Measurements from ENCODE around the gene CENATAC. TPM values are rescaled to one million over a fixed set of nuclear protein-coding genes. Genes with fewer than 3 reads are reported as not detected.

Gene CENATAC
- polyA plus RNA-seq, 1 donor from 2014 or later: 70.3 TPM

DNA sequence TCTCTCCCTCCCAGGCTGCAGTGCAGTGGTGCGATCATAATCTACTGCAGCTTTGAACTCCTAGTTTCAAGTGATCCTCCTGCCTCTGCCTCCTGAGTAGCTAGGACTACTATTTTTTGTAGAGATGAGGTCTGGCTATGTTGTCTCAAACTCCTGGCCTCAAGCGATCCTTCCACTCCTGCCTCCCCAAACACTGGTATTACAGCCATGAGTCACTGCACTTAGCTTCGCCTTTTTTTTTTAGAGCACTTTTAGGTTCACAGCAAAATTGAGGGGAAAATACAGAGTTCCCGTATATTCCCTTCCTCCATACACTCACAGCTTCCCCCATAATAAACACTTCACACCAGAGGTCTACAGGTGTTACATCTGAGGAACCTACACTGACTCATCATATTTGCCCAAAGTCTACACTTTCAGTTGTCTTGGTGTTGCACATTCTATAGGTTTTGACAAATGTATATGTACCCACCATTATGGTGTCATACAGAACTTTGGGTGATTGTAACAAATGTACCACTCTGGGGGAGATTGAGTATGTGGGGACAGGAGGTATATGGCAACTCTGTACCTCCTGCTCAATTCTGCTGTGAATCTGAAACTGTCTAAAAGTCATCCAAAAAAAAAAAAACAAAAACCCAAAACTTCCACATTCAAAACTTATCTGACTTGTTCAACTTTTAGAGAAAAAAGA, 44.0 kb downstream of the CENATAC start:
- H4K20me1 ChIP-seq (ENCODE audit: insufficient read depth): no peaks in the 10 kb centered on the region
- no peaks in the 10 kb centered on the region for H3K9me2 ChIP-seq (ENCODE audit: insufficient read depth, low read length)
- H3K36me3 ChIP-seq (ENCODE audit: insufficient read depth, low read length): no peaks in the 10 kb centered on the region
- H3K79me2 ChIP-seq (replicated peaks; ENCODE audit: insufficient read depth, low read length): no peaks in the 10 kb centered on the region
- no peak for TF ChIP-seq EP300 (conservative IDR thresholded peaks at IDR 0.05; ENCODE audit: poor library complexity, severe bottlenecking)
- no peak for TF ChIP-seq CTCF (IDR thresholded peaks at IDR 0.05; ENCODE audit: poor library complexity, severe bottlenecking)
- H3K4me2 ChIP-seq (ENCODE audit: low read length): no peak overlapping the region
- no peaks in the 10 kb centered on the region for H3K27me3 ChIP-seq (ENCODE audit: insufficient read depth, low read depth, low read length)
- H3K4me3 ChIP-seq (ENCODE audit: low read length): no peak overlapping the region
- no peak overlapping the region for H2AFZ ChIP-seq (ENCODE audit: low read depth, low read length)
- H3K9ac ChIP-seq (ENCODE audit: low read length): no peak overlapping the region
- no peaks in the 10 kb centered on the region for H3K9me3 ChIP-seq (ENCODE audit: low read length)
- no peak overlapping the region for H3K27ac ChIP-seq (ENCODE audit: low read length)
- H3F3A ChIP-seq (ENCODE audit: insufficient read depth, low read length, poor library complexity, severe bottlenecking): no peaks in the 10 kb centered on the region

DNA sequence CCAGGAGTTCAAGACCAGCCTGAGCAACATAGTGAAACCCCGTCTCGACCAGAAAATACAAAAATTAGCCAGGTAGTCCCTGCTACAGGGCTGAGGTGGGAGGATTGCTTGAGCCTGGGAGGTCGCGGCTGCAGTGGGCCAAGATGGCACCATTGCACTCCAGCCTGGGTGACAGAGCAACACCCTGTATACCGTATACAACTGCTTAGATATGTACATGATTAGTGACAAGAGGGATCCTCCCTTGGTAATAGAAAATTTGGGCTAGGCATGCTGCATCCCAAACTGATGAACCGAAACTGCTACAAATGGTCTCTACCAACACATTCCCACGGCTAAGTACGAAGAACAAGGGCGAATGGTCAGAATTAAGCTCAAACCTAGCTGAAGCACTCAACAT, 45.0 kb downstream of the CENATAC start:
- Histone ChIP-seq H4K20me1 (ENCODE audit: insufficient read depth) (no peaks in the 10 kb centered on the region), H3K4me3 (ENCODE audit: low read length) (no peak overlapping the region), H3K27me3 (ENCODE audit: insufficient read depth, low read depth, low read length) (no peaks in the 10 kb centered on the region), H3K27ac (ENCODE audit: low read length) (no peak overlapping the region), H3K36me3 (ENCODE audit: insufficient read depth, low read length) (no peaks in the 10 kb centered on the region), H3K9ac (ENCODE audit: low read length) (no peak overlapping the region), H3F3A (ENCODE audit: insufficient read depth, low read length, poor library complexity, severe bottlenecking) (no peaks in the 10 kb centered on the region), H3K9me3 (ENCODE audit: low read length) (no peaks in the 10 kb centered on the region), H3K4me2 (ENCODE audit: low read length) (no peak overlapping the region), H2AFZ (ENCODE audit: low read depth, low read length) (no peak overlapping the region), H3K9me2 (ENCODE audit: insufficient read depth, low read length) (no peaks in the 10 kb centered on the region), H3K79me2 (replicated peaks; ENCODE audit: insufficient read depth, low read length) (no peaks in the 10 kb centered on the region)
- no peak for TF ChIP-seq TAF1 (IDR thresholded peaks at IDR 0.05; ENCODE audit: low read depth)
- no peak for TF ChIP-seq MXI1 (conservative IDR thresholded peaks at IDR 0.05; ENCODE audit: poor library complexity, severe bottlenecking)
- no peak for TF ChIP-seq RAD21 (conservative IDR thresholded peaks at IDR 0.05)
- TF ChIP-seq EZH2 (IDR thresholded peaks at IDR 0.05; ENCODE audit: borderline replicate concordance, insufficient read depth, low read length, poor library complexity, severe bottlenecking): no peak
- TF ChIP-seq SMC3 (conservative IDR thresholded peaks at IDR 0.05; ENCODE audit: poor library complexity): no peak

DNA sequence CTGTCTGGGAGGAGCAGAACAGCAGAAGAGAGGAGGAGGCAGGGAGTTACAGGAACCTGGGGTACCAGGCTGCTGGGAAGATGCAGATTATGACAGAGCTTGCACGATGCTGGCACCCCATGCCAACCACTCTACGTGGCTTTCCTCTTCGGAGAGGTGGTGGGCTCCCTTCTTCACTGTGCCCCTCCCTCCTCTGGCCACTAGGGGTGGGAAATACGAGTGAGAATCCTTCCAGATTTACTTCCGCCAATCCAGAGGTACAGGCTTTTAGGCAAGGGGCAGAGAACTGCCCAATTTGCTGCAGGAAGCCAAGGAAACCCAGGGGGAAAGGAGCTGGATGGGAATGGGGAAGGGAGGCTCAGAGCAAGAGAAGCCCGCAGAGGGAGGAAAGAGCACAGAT, 46.8 kb downstream of the CENATAC start:
- Histone ChIP-seq H3K4me2 (ENCODE audit: low read length) (no peak overlapping the region), H3K9me3 (ENCODE audit: low read length) (no peaks in the 10 kb centered on the region), H3K4me3 (ENCODE audit: low read length) (no peak overlapping the region), H3F3A (ENCODE audit: insufficient read depth, low read length, poor library complexity, severe bottlenecking) (no peaks in the 10 kb centered on the region), H3K27me3 (ENCODE audit: insufficient read depth, low read depth, low read length) (no peaks in the 10 kb centered on the region), H4K20me1 (ENCODE audit: insufficient read depth) (no peaks in the 10 kb centered on the region), H3K9me2 (ENCODE audit: insufficient read depth, low read length) (no peaks in the 10 kb centered on the region), H2AFZ (ENCODE audit: low read depth, low read length) (no peak overlapping the region), H3K79me2 (replicated peaks; ENCODE audit: insufficient read depth, low read length) (no peaks in the 10 kb centered on the region), H3K27ac (ENCODE audit: low read length) (no peak overlapping the region), H3K9ac (ENCODE audit: low read length) (no peak overlapping the region), H3K36me3 (ENCODE audit: insufficient read depth, low read length) (peaks cover 5% of the 10 kb centered on the region)
- TF ChIP-seq CTCF (IDR thresholded peaks at IDR 0.05; ENCODE audit: poor library complexity, severe bottlenecking): no peak
- no peak for TF ChIP-seq EZH2 (IDR thresholded peaks at IDR 0.05; ENCODE audit: borderline replicate concordance, insufficient read depth, low read length, poor library complexity, severe bottlenecking)
- no peak for TF ChIP-seq TAF1 (IDR thresholded peaks at IDR 0.05; ENCODE audit: low read depth)
- TF ChIP-seq EP300 (conservative IDR thresholded peaks at IDR 0.05; ENCODE audit: poor library complexity, severe bottlenecking): no peak
- TF ChIP-seq POLR2AphosphoS5 (IDR thresholded peaks at IDR 0.05): no peak
- no peak for TF ChIP-seq RAD21 (conservative IDR thresholded peaks at IDR 0.05)

Data from neural cell (in vitro differentiated cells).